Fibroblast of mammary gland (primary cell): Measurements from ENCODE around the gene CNN3.
A peak's percentile ranks its signal among the peaks of the same experiment; 100 is the strongest.

ENCODE experiments used
- DNase-seq: peaks from one replicate; pipeline ENCODE4 v3.0.0-alpha.2; 2010; ENCODE audit warnings: low read depth
- H3K4me3 ChIP-seq: 2 replicates; pipeline ENCODE4 v1.5.1; 2011; ENCODE audit warnings: low read depth, mild to moderate bottlenecking, low read length, moderate library complexity; ENCODE audit not compliant: control insufficient read depth
- TF ChIP-seq, protein P1 (sequence below): conservative IDR thresholded peaks from 2 replicates; pipeline ENCODE4 v1.5.1; 2011; ENCODE audit warnings: low read depth, low read length, inconsistent platforms; ENCODE audit not compliant: control insufficient read depth, insufficient read depth

The CNN3 gene

DNA sequence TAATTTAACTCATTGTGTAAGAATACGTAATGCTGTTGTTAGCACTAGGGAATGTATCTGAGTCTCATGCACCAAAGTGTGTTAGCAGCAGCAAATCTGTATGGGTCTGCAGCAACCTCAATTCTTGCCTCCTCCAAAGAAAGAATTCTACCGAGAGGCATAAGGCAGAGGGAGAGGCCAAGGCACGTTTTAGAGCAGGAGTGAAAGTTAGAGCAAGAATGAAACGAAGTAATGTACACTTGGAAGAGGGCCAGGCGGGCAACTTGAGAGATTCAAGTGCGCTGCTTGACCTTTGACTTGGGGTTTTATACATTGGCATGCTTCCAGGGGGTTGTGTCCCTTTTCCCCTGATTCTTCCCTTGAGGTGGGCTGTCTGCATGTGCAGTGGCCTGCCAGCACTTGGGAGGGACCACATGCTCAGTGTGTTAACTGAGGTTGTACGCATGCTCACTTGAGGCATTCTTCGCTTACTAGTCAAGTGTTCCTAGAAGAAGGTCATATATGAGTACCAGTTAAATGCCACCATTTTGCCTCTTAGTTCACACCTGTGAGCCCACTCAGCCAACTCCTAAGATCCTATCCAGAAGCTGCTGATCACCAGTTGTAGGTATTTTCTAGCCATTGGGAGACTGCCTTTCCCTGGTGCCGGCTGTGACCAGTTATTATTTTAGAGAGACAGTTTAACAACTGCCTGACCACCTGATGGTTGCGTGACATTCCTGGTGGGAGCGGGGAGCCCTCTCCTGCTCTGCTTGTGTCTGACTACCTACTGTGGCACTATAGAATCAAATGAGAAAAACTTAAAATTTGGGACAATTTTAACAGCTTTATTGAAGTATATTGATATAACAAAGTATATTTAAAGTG lies 2.7 kb upstream of the CNN3 start:
- TF ChIP-seq, protein P1, sequence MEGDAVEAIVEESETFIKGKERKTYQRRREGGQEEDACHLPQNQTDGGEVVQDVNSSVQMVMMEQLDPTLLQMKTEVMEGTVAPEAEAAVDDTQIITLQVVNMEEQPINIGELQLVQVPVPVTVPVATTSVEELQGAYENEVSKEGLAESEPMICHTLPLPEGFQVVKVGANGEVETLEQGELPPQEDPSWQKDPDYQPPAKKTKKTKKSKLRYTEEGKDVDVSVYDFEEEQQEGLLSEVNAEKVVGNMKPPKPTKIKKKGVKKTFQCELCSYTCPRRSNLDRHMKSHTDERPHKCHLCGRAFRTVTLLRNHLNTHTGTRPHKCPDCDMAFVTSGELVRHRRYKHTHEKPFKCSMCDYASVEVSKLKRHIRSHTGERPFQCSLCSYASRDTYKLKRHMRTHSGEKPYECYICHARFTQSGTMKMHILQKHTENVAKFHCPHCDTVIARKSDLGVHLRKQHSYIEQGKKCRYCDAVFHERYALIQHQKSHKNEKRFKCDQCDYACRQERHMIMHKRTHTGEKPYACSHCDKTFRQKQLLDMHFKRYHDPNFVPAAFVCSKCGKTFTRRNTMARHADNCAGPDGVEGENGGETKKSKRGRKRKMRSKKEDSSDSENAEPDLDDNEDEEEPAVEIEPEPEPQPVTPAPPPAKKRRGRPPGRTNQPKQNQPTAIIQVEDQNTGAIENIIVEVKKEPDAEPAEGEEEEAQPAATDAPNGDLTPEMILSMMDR: no peak
- no peak overlapping the region for H3K4me3 ChIP-seq
- DNase-seq: no peak

DNA sequence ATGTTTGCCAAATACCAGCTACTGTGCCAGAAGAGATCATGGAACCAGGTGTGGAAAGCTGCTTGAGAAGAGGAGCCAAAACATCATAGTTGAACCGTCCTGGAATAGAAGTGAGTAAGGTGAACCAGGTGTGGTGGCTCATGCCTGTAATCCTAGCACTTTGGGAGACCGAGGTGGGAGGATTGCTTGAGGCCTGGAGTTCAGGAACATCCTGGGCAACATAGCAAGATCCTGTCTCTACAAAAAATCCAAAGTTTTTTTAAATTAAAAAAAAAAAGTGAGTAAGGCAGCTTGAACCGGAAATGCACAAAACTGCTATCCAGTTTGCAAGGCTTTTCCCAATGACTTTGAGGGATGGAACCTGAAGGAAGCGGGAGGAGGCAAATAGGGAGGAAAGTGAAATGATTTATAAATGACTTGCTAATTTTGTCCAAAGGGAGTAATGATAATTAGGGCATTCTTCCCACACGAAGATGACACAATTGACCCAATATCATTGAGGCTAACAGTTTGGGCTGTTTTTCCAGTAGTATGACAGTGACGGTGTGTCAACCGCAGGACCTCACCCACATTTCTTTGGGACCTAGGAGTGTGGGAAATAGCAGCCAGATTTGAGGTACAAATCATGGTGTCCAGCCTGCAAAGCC lies 1.5 kb upstream of the CNN3 start:
- H3K4me3 ChIP-seq: peak overlapping the region; percentile 60
- TF ChIP-seq, protein P1: no peak
- DNase-seq: no peak

- DNase-seq: peak; percentile 61
- TF ChIP-seq, protein P1: no peak
- peak overlapping the region; percentile 60 for H3K4me3 ChIP-seq
These were observed 680 bp upstream of the CNN3 start for GRCh38 chr1:94927405-94928175.

DNA sequence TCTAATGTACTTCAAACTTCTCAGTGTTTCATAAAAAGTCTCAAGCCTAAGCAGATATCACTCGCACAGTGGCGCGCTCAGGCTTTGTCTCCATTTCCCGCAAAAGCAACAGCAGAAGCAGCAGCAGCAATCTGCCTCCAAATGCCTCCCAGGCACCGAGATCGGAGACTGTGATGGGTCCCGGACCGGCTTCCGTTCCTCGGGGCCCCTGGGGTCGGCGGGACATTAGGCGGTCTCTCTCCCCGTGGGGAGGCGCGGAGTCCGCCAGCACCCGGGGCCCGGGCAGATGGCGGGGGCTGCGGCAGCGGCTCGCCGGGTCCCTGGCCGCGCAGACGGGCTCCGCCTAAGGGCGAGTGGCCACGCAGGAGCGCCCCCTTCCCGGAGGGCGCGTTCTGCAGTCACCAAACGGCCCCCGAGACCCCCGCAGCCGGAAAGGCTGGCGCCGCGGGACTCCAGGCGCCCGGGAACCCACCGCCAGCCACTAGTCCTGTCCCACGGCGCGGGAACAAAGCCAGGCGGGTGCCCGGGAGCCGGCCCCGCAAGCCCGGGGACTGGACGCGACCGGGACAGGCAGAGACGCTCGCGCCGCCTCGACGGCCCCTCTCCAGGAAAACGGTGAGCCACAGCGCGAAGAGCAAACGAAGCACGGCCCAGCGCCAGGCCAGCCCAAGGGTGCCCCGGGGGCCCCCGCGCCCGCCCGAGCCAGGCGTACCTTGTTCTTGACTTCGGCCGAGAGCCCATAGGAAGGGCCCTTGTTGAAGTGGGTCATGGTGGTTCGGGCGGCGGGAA lies 590 bp downstream of the CNN3 start:
- TF ChIP-seq, protein P1: peak; percentile 21
- H3K4me3 ChIP-seq: peak overlapping the region; percentile 94
- peak; percentile 45 for DNase-seq

DNA sequence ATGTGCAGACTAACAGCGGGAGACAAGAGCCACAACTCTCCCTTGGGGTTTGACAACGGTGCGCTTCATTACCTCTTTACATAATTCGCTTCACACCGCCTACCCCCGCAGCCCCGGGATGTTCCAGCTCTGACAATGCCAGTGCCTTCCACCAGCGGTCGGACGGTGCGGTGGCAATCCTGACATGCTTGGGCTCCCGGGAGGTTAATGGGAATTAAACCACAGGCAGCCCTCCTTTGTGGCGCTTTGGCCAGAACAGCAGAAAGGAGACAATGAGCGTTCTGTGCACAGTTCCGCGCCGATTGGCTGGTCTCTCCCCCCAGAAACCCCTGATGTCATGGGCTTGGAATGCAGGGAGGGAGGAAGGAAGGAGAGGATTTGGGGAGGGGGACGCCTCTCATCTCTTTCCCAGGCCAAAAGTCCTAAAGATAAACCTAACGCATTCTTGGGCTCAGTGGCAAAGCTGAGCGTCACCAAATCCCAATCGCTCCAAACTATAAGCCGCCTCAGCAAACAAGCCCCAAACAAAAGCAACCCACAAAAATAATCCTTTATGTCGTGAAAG lies 1.3 kb downstream of the CNN3 start:
- peak overlapping the region; percentile 94 for H3K4me3 ChIP-seq
- TF ChIP-seq, protein P1: no peak
- peak; percentile 71 for DNase-seq

DNA sequence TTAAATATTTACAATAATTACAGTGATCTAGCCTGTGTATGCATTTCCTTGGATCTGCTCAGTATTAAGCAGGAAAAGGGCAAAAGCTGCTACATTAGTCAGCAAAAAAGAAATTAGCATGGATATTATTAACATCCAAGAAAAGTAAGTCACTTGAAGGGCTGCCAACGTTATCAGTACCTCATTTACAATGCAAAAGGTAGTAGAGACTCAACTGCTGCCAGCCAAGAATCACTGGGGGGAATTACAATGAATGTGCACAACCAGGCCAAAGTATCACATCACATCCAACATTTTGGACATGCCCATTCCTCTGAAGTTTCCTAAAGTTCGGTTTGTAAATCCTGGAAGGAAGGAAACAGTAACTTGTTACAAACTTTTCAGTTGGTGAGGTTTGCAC lies 1.9 kb downstream of the CNN3 start:
- DNase-seq: peak; percentile 51
- TF ChIP-seq, protein P1: no peak
- peak overlapping the region; percentile 94 for H3K4me3 ChIP-seq
